NCI-H2196 (cell line): ENCODE measurements around the gene ITPKA.

Experiments
- DNase-seq: peaks from one replicate; lab custom pipeline; 2025; ENCODE audit not compliant: unreplicated experiment; lab: John Stamatoyannopoulos, UW

Gene ITPKA

DNA sequence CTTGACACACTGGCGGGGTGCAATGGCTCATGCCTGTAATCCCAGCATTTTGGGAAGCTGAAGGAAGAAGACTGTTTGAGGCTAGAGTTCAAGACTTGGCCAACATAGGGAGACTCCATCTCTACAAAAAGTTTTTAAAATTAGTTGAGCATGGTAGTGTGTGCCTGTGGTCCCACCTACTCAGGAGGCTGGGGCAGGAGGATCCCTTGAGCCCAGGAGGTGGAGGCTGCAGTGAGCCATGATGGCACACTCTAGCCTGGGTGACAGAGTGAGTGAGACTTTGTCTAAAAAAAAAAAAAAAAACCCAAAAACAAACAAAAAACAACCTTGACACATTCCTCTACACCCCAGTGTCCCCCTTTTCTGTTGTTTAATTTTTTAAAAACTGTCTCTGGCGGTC lies 4.0 kb upstream of the ITPKA start:
- no peak for DNase-seq

DNA sequence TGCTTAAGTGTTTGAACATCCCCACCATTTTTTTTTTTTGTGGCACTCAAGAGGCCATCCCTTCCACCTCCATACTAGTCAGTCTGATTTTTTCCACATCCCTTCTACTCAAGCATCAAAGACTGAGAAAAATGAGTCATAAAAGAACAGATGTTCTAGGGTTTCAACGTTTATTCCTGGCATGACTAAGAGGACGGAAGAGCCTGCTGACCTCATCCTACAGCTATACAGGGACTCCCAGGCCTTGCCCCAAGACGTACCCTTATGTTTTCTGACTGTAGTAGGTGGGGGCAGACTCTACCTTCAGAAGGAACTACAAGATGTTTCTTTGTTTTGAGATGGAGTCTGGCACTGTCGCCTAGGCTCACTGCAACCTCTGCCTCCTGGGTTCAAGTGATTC lies 3.3 kb upstream of the ITPKA start:
- peak; percentile 5 for DNase-seq

DNA sequence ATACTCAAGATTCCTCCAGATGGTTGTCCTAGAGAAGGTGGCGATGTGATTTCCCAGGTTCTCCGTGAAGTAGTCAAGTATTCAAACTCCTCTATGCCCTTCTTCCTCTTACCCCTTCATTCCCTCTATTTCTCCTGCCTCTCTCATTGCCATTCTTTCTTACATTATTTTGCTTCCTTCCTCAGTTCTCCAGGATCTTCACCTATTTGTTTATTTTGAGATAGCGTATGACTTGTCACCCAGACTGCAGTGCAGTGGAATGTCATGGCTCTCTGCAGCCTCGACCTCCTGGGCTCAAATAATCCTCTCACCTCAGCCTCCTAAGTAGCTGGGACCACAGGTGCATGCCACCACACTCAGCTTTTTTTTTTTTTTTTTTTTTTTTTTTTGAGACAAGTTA lies 1.8 kb upstream of the ITPKA start:
- DNase-seq = no peak

DNA sequence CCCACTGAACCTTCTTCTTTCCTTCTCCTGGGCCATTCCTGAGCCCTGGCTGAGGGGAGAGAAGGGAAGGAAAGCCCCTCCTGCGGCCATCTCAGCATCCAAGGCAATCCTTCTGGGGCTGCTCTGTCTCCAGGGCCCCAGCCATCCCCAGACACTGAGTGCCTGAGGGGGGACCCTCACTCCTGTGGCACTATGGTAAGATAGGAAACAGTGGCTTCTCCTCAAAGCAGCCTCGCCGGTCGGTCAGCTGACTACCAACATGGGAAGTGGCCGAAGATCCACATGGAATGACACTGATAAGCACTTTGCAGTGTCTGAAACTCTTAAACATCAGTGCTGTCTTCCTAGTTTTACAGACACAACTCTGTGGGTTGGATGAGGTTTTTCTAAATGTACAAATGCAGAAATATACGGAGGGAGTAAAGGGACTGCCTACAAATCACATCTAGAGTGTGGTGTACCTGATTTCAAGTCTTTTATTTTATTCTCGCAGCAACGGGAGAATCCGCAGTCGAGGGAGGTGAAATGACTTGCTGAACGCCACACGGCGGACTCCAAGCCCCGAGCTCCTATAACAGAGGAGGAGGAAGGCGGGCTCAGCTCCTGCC lies 973 bp upstream of the ITPKA start:
- no peak for DNase-seq

DNA sequence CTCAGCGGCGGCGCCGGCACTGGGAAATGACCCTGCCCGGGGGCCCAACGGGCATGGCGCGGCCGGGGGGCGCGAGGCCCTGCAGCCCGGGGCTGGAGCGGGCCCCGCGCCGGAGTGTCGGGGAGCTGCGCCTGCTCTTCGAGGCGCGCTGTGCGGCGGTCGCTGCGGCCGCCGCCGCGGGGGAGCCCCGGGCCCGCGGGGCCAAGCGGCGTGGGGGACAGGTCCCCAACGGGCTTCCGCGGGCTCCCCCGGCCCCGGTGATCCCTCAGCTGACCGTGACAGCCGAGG lies 172 bp downstream of the ITPKA start:
- no peak for DNase-seq

DNA sequence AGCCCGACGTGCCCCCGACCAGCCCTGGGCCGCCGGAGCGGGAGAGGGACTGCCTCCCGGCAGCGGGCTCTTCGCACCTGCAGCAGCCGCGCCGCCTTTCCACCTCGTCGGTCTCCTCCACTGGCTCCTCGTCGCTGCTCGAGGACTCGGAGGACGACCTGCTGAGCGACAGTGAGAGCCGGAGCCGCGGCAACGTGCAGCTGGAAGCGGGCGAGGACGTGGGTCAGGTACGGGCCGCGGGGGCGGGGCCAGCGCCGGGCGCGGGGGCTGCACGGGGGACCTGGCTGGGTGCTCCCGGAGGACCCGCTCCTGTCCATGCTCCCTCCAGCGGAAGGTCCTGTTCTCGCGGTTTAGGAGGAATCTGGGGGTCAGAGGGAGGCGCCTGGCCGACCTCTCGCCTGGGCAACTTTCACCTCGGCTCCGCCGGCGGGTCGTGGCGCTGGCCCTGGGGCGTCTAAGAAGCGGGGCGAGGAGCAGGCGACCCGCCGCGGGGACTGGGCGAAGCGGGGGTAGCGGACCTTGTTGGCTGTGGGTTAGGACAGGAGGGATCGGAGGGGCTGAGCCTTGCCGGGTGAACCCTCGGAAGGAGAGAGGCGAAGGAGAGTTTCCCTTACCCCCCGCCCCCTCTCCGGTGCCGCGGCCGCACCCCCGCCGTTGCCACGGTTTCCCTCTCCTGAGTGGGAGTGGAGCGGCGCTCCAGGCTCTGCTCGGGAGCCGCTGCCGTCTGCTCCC lies 682 bp downstream of the ITPKA start:
- DNase-seq = peak; percentile 9

DNA sequence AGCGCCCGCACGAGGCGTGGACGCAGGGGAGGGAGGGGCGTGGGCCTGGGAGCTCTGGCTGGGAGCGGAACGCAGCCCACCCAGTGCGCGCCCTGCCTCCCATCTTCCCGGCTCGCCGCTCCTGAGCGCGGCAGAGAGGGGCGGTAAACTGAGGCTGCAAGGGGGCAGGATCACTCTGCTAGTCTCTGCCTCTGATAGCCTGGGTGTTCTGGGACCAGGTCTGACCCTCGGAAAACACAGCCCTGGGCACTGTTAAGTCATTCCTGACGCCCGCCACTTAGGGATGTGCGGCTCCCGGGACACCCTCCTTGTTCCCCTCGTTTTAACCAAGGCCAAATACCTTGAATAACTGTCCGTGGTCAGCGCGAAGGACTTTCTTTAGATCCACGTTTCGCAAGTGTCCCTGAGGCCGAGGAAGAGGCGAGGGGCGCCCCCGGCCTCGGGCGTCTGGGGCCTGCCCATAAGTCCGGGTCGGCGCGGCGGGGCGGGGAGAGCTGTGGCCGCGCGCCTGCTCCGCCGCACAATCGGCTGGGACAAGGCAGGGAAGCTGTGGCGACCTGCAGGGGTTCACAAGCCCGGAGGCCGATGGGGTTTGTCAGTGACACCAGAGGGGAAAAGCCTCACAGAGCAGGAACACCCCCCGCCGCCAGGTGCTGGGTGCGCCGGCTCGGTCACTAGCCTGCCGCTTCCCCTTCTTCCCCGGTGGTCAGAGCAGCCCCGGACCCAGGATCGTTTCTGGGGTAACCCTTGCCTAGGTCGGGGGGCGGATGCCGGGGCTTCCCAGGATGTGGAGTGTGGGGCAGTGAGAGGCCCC lies 1.5 kb downstream of the ITPKA start:
- DNase-seq = no peak

DNA sequence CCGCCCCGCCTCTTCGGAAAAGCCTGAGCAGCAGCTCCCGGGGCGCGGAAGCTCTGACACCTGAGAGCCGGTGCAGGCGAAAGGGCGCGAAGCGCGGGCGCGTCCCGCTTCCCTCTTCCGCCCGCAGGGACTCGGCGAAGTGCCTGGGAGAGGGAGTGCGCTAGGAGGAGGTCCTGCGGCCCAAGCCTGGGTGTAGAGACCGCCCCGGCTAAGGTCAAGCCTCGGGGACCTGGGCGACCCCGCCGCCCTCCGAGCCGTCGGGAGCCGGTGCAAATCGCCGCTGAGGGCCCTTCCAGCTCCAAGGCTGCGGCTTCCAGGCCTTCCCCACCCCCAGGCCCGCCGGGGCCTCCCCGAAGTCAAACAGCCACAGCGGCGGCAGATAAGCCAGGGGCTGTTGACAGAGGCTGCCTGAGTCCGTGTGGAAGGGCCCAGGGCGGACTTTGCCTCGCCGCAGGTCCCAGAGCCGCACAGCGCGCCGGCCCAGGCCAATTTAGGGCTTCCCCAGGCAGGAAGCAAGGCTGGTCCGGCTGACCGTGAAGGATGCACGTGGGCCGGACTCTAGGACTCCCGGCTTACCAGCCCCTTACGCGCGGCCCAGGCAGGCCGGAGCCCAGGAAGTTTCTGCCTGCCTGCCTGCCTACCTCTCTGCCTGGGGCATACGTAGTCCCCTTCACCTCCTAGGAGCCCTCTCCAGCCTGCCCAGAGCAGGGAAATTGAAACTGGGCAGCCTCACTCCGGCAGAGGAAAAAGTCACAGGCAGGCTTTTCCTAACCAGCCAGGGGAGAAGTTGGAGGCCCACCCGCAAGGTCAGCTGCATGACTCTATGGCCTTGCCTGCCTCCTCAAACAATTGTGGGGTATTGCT lies 2.3 kb downstream of the ITPKA start:
- no peak for DNase-seq

DNA sequence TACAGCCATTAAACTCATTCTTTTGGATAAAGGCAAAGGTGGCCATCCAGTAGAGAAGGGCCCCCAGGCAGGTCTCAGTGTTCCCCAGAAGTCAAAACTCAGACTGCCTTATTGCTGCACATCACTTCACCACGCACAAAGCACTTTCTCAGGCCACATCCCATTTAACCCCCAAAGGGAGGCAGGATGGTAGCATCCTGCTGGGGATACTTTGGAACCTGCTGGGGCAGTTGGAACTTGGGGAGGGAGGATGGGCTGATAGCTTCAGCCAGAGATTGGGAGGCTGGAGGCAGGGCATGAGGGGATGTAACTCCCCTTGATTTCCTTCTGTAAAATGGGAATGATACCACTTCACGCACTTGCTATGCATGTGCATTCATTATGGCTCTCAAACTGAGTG lies 5.0 kb downstream of the ITPKA start:
- no peak for DNase-seq

DNA sequence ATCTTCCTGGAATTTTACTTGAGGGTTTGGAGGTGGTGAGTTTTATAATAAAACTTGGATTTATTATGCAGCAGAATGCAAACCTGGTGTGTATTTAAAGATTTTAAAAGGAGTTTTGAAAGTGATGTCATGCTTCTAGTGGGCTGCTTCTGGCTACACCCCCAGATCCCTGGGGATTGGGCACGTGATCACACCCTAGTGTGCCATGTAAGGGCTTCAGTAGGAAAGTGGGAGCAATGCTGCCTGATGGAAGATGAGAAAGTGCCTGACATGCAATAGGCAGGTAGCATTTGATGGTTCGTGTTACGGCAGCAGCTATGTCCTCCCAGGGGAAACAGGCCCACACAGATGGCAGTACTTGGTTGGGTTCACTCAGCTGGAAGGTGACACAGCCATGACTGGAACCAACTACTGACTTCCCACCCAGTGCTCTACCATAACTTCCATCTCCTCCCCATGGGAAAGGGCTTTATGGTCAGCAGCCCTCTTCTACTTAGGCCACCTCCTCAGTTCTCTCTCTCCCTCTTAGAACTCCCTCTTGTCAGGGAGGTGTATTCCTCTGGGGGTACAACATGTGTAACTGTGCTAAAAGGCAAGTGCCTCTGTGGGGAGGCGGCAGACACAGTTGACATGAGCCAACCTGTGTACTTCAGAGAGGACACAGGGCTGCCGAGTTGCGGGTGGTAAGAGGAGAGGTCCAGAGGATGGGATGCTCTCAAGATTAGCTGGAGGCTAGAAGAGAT lies 5.6 kb downstream of the ITPKA start:
- DNase-seq = no peak

DNA sequence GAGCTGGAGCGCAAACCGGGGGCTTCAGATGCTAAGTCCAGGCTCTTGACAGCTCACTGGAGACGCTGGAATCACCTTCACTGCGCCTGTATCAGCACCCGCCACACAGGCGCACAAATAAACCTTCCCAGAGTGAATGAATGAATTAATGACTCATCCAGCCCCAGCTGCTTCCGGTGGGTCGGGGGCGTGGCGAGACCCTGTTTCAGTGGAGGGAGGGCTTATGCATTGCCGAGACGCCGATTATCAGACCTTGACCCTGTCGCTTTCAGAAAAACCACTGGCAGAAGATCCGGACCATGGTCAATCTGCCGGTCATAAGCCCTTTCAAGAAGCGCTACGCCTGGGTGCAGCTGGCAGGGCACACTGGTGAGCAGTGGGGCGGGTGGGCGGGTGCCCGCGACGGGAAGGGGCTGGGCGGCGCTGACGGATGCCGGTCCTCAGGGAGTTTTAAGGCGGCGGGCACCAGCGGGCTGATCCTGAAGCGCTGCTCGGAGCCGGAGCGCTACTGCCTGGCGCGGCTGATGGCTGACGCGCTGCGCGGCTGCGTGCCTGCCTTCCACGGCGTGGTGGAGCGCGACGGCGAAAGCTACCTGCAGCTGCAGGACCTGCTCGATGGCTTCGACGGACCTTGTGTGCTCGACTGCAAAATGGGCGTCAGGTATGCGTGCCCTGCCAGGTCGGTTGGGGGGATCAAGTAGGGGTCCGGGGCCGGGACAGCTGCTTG lies 7.7 kb downstream of the ITPKA start:
- no peak for DNase-seq

DNA sequence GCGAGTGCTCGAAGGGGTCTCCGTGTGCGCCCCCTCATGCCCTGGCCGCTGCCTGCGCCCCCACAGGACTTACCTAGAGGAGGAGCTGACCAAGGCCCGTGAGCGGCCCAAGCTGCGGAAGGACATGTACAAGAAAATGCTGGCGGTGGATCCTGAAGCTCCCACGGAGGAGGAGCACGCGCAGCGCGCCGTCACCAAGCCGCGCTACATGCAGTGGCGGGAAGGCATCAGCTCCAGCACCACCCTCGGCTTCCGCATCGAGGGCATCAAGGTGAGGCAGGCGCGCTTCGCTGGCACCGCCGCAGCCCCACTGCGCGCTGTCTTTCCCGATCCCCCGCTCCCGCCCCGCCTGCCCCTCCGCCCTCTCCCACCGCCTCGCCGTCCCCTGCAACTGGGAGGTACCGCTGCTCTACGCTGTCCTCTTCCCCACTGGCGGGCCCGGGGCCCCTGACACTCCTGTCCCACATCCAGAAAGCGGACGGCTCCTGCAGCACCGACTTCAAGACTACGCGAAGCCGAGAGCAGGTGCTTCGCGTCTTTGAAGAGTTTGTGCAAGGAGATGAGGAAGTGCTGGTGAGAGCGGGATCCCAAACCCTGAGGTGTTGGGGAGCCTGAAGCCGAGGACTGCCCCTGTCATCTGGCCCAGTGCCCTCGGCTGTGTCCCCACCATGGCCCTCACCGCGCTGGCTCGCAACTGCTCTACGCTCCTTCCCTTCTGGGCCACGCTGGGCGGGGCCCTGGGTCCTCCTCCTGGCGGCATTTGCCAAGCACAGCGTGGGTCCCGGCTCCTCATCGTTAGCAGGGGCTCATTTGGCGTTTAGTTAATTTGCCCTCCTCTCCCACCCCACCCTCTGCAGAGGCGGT lies 8.5 kb downstream of the ITPKA start:
- no peak for DNase-seq

DNA sequence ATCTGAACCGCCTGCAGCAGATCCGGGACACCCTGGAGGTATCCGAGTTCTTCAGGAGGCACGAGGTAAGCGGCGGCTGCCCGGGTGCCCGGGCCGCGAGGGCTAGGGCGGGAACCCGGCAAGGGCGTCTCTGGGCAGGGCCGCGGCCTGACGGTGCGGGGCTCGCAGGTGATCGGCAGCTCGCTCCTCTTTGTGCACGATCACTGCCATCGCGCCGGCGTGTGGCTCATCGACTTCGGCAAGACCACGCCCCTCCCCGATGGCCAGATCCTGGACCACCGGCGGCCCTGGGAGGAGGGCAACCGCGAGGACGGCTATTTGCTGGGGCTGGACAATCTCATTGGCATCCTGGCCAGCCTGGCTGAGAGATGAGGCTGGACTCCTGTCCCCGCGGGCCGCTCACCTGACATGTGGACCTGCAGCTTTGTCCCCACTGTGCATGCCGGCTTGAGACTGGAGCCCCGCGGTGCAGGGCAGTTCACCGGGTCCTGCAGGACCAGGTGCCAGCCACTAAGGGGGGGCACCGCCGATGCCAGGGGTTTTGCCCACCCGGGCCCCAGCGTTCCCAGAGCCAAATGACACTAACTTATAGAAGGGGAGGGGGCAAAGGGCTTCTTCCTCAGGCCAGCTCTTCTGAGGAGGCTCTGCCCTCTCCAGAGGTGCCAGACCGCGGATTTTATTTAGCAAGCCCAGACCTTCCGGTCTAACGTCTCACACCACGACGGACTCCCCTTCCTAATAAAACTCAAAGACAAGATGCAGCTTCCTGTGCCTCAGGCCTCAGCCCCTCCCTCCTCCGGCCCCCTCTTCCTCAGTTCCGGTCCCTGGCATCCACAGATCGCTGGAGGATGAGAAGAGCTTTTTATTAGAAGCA lies 9.4 kb downstream of the ITPKA start:
- no peak for DNase-seq

DNA sequence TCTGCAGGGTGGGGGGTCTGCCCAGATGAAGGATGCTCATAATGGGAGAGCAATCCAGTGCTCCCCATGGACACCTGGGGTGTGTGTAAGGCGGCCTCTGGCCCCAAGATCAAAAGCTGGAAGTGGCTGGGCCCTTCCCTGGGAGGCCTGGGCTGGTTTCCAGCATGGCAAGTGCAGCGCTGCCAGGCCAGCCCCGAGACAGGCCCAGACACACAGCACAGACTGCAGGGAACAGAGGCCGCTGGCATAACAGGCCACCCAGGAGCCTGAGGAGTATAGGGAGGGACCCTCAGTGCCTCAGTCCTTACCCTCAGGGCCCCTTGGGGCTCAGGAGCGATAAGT lies 10.0 kb downstream of the ITPKA start:
- DNase-seq = no peak

DNA sequence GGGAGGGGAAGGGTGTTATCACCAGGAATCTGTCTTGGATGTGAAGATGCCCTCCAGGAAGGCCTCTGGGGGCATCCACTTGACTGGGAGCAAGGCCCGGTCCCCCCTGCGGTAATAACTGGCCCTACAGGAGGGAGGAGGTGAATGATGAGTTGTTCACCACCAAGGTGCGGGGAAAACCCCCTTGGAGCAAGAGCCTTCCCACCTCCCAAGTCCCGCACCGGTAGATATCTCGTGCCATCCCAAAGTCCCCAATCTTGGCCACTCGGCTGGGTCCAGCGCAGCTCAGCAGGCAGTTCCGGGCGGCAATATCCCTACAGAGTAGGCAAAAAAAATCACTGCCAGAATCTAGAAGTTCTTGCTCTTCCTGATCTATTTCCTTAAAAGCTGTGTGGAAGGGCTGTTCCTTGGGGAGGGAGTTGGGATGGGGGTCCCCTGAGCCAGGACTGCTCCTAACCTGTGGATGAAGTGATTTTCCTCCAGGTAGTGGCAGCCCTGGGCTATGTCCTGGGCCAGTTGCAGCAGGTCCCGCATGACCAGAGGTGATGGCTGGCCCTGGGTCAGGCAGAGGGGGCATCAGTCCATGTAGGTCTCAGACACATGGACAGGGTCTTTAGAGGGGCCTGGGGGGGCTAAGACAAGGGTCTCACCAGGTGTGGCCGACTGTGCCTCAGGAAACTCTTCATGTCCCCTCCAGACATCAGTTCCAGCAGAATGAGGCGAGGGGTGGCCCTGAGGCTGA lies 11.2 kb downstream of the ITPKA start:
- DNase-seq = no peak

DNA sequence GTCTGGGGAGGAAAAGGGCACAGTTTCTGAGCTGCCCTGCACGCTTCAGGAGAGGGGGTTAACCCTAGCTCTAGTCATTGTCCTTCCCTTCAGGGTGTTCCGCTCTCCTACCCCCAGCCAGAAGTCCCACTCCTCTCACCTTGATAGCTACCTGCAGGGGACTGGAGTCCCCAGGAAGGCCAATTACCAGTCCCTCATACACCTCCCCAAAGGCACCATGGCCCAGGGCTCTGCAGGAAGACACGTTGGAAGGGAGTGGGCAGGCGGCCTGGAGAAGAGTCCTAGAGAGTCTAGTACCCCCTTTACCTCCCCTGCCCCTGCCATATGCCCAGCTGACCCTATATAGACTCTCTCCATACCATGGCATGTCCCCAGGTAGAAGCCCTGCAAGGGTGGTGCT lies 12.1 kb downstream of the ITPKA start:
- DNase-seq = no peak

DNA sequence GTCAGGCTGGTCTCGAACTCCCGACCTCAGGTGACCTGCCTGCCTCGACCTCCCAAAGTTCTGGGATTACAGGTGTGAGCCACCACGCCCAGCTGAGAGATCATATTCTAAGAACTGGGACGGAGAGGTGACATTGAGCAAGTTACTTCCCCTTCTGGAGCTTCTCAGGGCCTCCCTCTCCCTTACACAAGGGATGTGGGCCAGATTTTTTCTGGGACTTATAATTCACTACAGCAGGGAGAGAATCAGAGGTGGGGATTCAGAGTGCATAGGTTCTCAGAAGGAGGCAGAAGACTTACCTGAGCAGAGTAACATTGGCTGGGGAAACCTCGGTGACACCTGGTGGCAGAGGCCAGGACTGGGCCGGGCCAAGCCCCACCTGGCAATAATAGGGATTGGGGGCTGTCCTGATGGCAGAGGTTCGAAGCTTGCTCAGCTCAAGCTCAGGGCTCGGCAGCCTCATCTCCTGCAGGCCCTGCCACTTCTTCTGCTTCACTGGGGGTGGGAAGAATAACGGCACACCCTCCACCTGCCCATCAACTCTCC lies 13.2 kb downstream of the ITPKA start:
- DNase-seq = no peak
